Endothelial cell of umbilical vein (primary cell): Measurements from ENCODE around the gene HMGA1. TPM values are rescaled to one million over a fixed set of nuclear protein-coding genes. Genes with fewer than 3 reads are reported as not detected.

Experiments
- BruUV-seq: library from RNA; stranded (reverse); fragments of 400-500 nt; replicated peaks from 2 replicates; lab custom pipeline; 2021; lab: Mats Ljungman, UMichigan
- CTCF ChIA-PET: fragments of 300-600, 350-600 bp; sonication (Branson Sonifier 250); formaldehyde crosslinking; loops from one replicate; lab custom pipeline; 2021; ENCODE audit warnings: antibody characterized with exemption, inconsistent platforms; lab: Charles Lee
- POLR2A ChIA-PET: fragments of 300-600, 350-600 bp; sonication (Branson Sonifier 250); formaldehyde crosslinking; loops from one replicate; lab custom pipeline; 2021; ENCODE audit warnings: antibody characterized with exemption, inconsistent platforms; lab: Charles Lee
- DNase-seq: peaks from one replicate; pipeline ENCODE4 v3.0.0-alpha.2; 2011; ENCODE audit warnings: low read depth, low spot score
- FAIRE-seq: peaks from 2 replicates; lab custom pipeline; 2011; peaks lifted over from hg19 to GRCh38; lab: Jason Lieb, UNC
- H2AFZ ChIP-seq: 2 replicates; pipeline ENCODE4 v1.6.0; 2012; ENCODE audit warnings: low read depth, low read length, control low read depth, inconsistent platforms
- H3K27ac ChIP-seq: 2 replicates; pipeline ENCODE4 v1.5.1; 2011; ENCODE audit warnings: low read depth, mild to moderate bottlenecking, control low read depth, low read length, moderate library complexity; ENCODE audit not compliant: insufficient read depth
- H3K27me3 ChIP-seq, 2 experiments: 2 replicates each; pipeline versions ENCODE4 v1.6.0 to v1.6.1; 2011; ENCODE audit warnings: low read length in 2 of 2, mixed read lengths in 1 of 2; ENCODE audit not compliant: control insufficient read depth in 2 of 2, insufficient read depth in 2 of 2
- H3K36me3 ChIP-seq, 2 experiments: 2 replicates in 1 of 2; 3 replicates in 1 of 2; pipeline ENCODE4 v1.5.1; 2011; ENCODE audit warnings: low read length in 2 of 2, mild to moderate bottlenecking in 1 of 2, moderate library complexity in 1 of 2; ENCODE audit not compliant: control insufficient read depth in 2 of 2, insufficient read depth in 2 of 2; ENCODE audit errors: extremely low read depth in 1 of 2
- H3K4me1 ChIP-seq: 3 replicates; pipeline ENCODE4 v1.5.1; 2011; ENCODE audit warnings: mild to moderate bottlenecking, low read length; ENCODE audit not compliant: control insufficient read depth, insufficient read depth; ENCODE audit errors: extremely low read depth
- H3K4me2 ChIP-seq: 2 replicates; pipeline ENCODE4 v1.6.1; 2011; ENCODE audit warnings: low read length, control low read depth, mixed read lengths; ENCODE audit not compliant: insufficient read depth
- H3K4me3 ChIP-seq, 3 experiments: fragments of 200-600 bp in 1 of 3; sonication (generic), shearing (Covaris generic) in 1 of 3; replicated peaks in 1 of 3; 2 replicates each; pipeline ENCODE4 v1.5.1; 2011 to 2016; ENCODE audit warnings: control low read depth in 3 of 3, low read length in 3 of 3, mild to moderate bottlenecking in 2 of 3, inconsistent platforms in 1 of 3, low read depth in 1 of 3, moderate library complexity in 1 of 3; ENCODE audit not compliant: insufficient read depth in 1 of 3
- H3K79me2 ChIP-seq: 2 replicates; pipeline ENCODE4 v1.6.0; 2012; ENCODE audit warnings: low read length, inconsistent platforms; ENCODE audit not compliant: control insufficient read depth, insufficient read depth
- H3K9ac ChIP-seq: replicated peaks from 2 replicates; pipeline ENCODE3; 2011; ENCODE audit warnings: low read length, control low read depth; ENCODE audit not compliant: insufficient read depth; ENCODE audit errors: extremely low read depth
- H3K9me1 ChIP-seq: replicated peaks from 3 replicates; pipeline ENCODE4 v1.6.0; 2011; ENCODE audit warnings: mild to moderate bottlenecking, low read length; ENCODE audit not compliant: control insufficient read depth, insufficient read depth; ENCODE audit errors: extremely low read depth
- H3K9me3 ChIP-seq: replicated peaks from 2 replicates; pipeline ENCODE4 v1.5.1; 2012; ENCODE audit warnings: low read length, inconsistent platforms; ENCODE audit not compliant: control insufficient read depth, insufficient read depth
- H4K20me1 ChIP-seq: replicated peaks from 2 replicates; pipeline ENCODE3; 2011; ENCODE audit warnings: mild to moderate bottlenecking, low read length; ENCODE audit not compliant: control insufficient read depth, insufficient read depth; ENCODE audit errors: extremely low read depth
- CTCF ChIP-seq, 2 donors: IDR thresholded peaks; 1 replicate in 1 of 2; 2 replicates in 1 of 2; pipeline ENCODE4 v1.5.1; 2011; ENCODE audit warnings: low read length in 2 of 2, mild to moderate bottlenecking in 2 of 2, moderate library complexity in 2 of 2, control low read depth in 1 of 2, inconsistent platforms in 1 of 2, low read depth in 1 of 2; ENCODE audit not compliant: insufficient read depth in 1 of 2; ENCODE audit errors: extremely low read depth in 1 of 2
- EZH2 ChIP-seq: IDR thresholded peaks from 2 replicates; pipeline ENCODE4 v1.6.1; 2012; ENCODE audit warnings: borderline replicate concordance, low read depth, mild to moderate bottlenecking, moderate library complexity, low read length, inconsistent platforms; ENCODE audit not compliant: severe bottlenecking
- FOS ChIP-seq: IDR thresholded peaks from 2 replicates; pipeline ENCODE4 v1.6.1; 2011; ENCODE audit warnings: mild to moderate bottlenecking, low read length, moderate library complexity, borderline replicate concordance; ENCODE audit not compliant: insufficient read depth
- GATA2 ChIP-seq: IDR thresholded peaks from 2 replicates; pipeline ENCODE4 v1.7.0; 2011; ENCODE audit warnings: low read depth, mild to moderate bottlenecking, moderate library complexity, mixed read lengths, low read length; ENCODE audit not compliant: insufficient read length, insufficient read depth
- JUN ChIP-seq: IDR thresholded peaks from 2 replicates; pipeline ENCODE4 v1.6.1; 2011; ENCODE audit warnings: borderline replicate concordance, low read depth; ENCODE audit not compliant: insufficient read length, insufficient read depth
- MAX ChIP-seq: IDR thresholded peaks from 2 replicates; pipeline ENCODE4 v1.6.1; 2011; ENCODE audit not compliant: insufficient read depth, insufficient read length
- MYC ChIP-seq: IDR thresholded peaks from one replicate; pipeline ENCODE4 v1.6.1; 2011; ENCODE audit warnings: mild to moderate bottlenecking, low read depth, low read length
- POLR2A ChIP-seq: IDR thresholded peaks from 2 replicates; pipeline ENCODE4 v1.6.1; 2012; ENCODE audit warnings: low read depth, mild to moderate bottlenecking, control low read depth, low read length
- POLR2AphosphoS5 ChIP-seq: IDR thresholded peaks from 2 replicates; pipeline ENCODE4 v1.6.1; 2012; ENCODE audit warnings: low read depth, mild to moderate bottlenecking, control low read depth, low read length, moderate library complexity; ENCODE audit not compliant: insufficient read depth
- dilution Hi-C: fragments of 300-500 bp; cut with MboI; formaldehyde crosslinking; loops from one replicate; pipeline ENCODE4 v1.15.0; 2019; ENCODE audit warnings: low sequenced_read_pairs; ENCODE audit not compliant: extremely low pct_ligation_motif_present
- intact Hi-C: fragments of 100-400 bp; cut with micrococcal nuclease; formaldehyde crosslinking; loops from one replicate; pipeline ENCODE4 v1.10.0; 2022
- polyA plus RNA-seq, 4 experiments: library from polyadenylated mRNA; depleted of rRNA in 3 of 4; stranded (reverse) in 3 of 4; unstranded in 1 of 4; fragments of >200 nt; gene quantifications; 2 replicates each; pipeline versions ENCODE4 v1.2.1 to v1.2.3, GENCODE V29; 2011 to 2012; ENCODE audit warnings: missing spikeins in 1 of 4
- total RNA-seq: library from RNA; stranded (reverse); gene quantifications from 2 replicates; pipeline ENCODE4 v1.2.3, GENCODE V29; 2021

HMGA1 gene
- total and polyA plus RNA-seq, 2 donors (not counting 3 experiments of a cell fraction or from before 2014, with no cell fraction given): 425 to 1,108 TPM

DNA sequence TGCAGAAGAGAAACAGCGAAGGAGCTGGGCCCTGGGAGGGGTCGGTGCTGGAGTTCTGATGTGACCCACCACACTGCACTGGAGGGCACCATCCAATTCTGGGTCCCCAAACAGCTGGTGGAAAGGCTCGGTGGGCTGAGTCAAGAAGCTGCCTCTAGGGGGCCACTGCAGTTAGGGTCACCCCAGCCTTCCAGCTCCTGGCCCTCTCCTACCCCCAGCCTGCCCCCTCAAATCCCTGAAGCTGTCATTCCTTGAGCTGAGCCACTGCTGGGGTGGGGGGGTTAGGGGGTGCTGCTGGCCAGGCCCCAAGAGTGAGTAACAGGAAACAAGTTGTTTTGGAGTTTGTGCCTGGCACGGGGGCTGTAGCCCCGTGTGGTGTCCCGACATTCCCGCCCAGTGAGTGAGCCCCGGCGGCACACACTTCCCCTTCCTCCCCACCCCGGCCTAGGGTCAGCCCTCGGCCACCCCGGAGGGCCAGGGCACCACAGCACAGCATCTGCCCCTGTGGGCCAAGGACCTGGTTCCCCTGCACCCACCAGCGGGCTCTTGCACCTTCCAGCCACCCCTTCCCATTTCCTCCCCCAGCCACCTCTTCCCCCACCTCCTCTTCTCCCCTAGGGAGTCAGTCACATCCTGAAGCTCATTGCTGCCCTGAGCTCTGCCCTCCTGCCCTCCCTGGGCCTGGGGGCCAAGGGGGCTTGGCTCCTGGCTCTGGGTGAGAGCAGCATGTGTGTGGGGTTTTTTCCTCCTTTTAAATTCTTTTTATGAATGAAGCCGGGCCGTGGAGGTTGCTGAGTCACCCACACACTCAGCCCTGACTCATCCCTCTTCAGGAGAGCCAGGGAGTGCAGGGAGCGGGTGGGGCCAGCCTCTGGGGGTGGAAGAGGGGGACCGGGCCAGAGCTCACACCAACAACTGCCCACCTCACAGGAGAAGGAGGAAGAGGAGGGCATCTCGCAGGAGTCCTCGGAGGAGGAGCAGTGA lies 7.5 kb downstream of the HMGA1 start:
- TF ChIP-seq MAX (no peak), MYC (peak; percentile 70), GATA2 (no peak), POLR2AphosphoS5 (peak; percentile 98), JUN (peak; percentile 82), POLR2A (peak; percentile 84), EZH2 (no peak), FOS (peak; percentile 87), CTCF (IDR thresholded peaks at IDR 0.05; ENCODE audit: extremely low read depth in 1 of 2, insufficient read depth in 1 of 2, low read depth in 1 of 2, low read length in 2 of 2) (peak; percentile 36 to 73)
- Histone ChIP-seq H3K4me1 (peaks cover 71% of the 10 kb centered on the region), H3K4me3 (no peak overlapping the region), H3K9me1 (no peaks in the 10 kb centered on the region), H3K36me3 (peaks cover 10 to 12% of the 10 kb centered on the region in 2 experiments), H3K27ac (peak overlapping the region; percentile 88), H3K9me3 (no peaks in the 10 kb centered on the region), H3K4me2 (peak overlapping the region; percentile 55), H3K9ac (peak overlapping the region; percentile 90), H3K79me2 (peaks cover 36% of the 10 kb centered on the region), H2AFZ (no peak overlapping the region), H4K20me1 (no peaks in the 10 kb centered on the region), H3K27me3 (no peaks in the 10 kb centered on the region)
- intact Hi-C loops: loop anchor here (1.0 kb wide), 4 partner anchors 8 to 80 kb away; partner anchors contain the start of gene HMGA1
- ChIA-PET CTCF (interaction anchor here (0.7 to 6.1 kb wide), 9 partner anchors 16 to 544 kb away, joined by 3 to 74 read pairs (median 5); partner anchors contain the start of gene NUDT3), POLR2A (interaction anchor here (0.9 to 1.2 kb wide), 4 partner anchors 7 to 148 kb away, joined by 3 to 6 read pairs (median 4); partner anchors contain the start of genes HMGA1 and NUDT3)
- BruUV-seq: no TSS peak
- dilution Hi-C loops: no loop called here
- peak; percentile 97 for FAIRE-seq
- DNase-seq: peak; percentile 92
